ENCODE data around the gene PNP.
A peak's percentile ranks its signal among the peaks of the same experiment; 100 is the strongest.

Gene PNP

GRCh38 chr14:20468764-20469241 is 403 bp upstream of the PNP start:
- Histone ChIP-seq H3K27ac (peak overlapping the region; percentile 86), H3K4me3 (IDR thresholded peaks at IDR 0.05; ENCODE audit: insufficient read depth, low read depth, low read length) (no peak overlapping the region), H4K20me1 (ENCODE audit: insufficient read depth) (no peaks in the 10 kb centered on the region), H3K4me2 (peak overlapping the region; percentile 78; the same call in 1 of the 2 replicates), H3K9ac (peak overlapping the region; percentile 89; the same call in 1 of the 2 replicates), H3K4me1 (ENCODE audit: low read depth, poor library complexity, severe bottlenecking) (peaks cover 23% of the 10 kb centered on the region), H3K79me2 (ENCODE audit: insufficient read depth, low read depth) (peaks cover 37% of the 10 kb centered on the region), H3K36me3 (ENCODE audit: insufficient read depth) (no peaks in the 10 kb centered on the region), H3K27me3 (ENCODE audit: insufficient read depth, low read depth) (no peaks in the 10 kb centered on the region), H2AFZ (ENCODE audit: low read depth) (peak overlapping the region; percentile 66)
- TF ChIP-seq CTCF (conservative IDR thresholded peaks at IDR 0.05; ENCODE audit: low read depth, low read length), result no peak

- H2AFZ ChIP-seq (ENCODE audit: low read depth), result peak overlapping the region; percentile 12; the same call in 1 of the 2 replicates
- no peaks in the 10 kb centered on the region for H3K27me3 ChIP-seq (ENCODE audit: insufficient read depth, low read depth)
- H3K4me3 ChIP-seq (IDR thresholded peaks at IDR 0.05; ENCODE audit: insufficient read depth, low read depth, low read length), result no peak overlapping the region
- H3K36me3 ChIP-seq (ENCODE audit: insufficient read depth), result peaks cover 4% of the 10 kb centered on the region; the same call in 1 of the 2 replicates
- H3K9ac ChIP-seq, result peak overlapping the region; percentile 89
- no peaks in the 10 kb centered on the region for H4K20me1 ChIP-seq (ENCODE audit: insufficient read depth)
- H3K79me2 ChIP-seq (ENCODE audit: insufficient read depth, low read depth), result peaks cover 40% of the 10 kb centered on the region
- H3K27ac ChIP-seq, result peak overlapping the region; percentile 86
- H3K4me2 ChIP-seq, result peak overlapping the region; percentile 90
- TF ChIP-seq CTCF (conservative IDR thresholded peaks at IDR 0.05; ENCODE audit: low read depth, low read length), result no peak
- H3K4me1 ChIP-seq (ENCODE audit: low read depth, poor library complexity, severe bottlenecking), result peaks cover 26% of the 10 kb centered on the region
Measured at GRCh38 chr14:20469890-20470602, 840 bp downstream of the PNP start.

- H3K4me2 ChIP-seq, result peak overlapping the region; percentile 90
- no peak overlapping the region for H2AFZ ChIP-seq (ENCODE audit: low read depth)
- no peak overlapping the region for H3K4me3 ChIP-seq (IDR thresholded peaks at IDR 0.05; ENCODE audit: insufficient read depth, low read depth, low read length)
- H3K9ac ChIP-seq, result peak overlapping the region; percentile 89; the same call in 1 of the 2 replicates
- H3K79me2 ChIP-seq (ENCODE audit: insufficient read depth, low read depth), result peaks cover 40% of the 10 kb centered on the region
- peaks cover 27% of the 10 kb centered on the region for H3K4me1 ChIP-seq (ENCODE audit: low read depth, poor library complexity, severe bottlenecking)
- no peaks in the 10 kb centered on the region for H4K20me1 ChIP-seq (ENCODE audit: insufficient read depth)
- TF ChIP-seq CTCF (conservative IDR thresholded peaks at IDR 0.05; ENCODE audit: low read depth, low read length), result no peak
- peak overlapping the region; percentile 86; the same call in 1 of the 2 replicates for H3K27ac ChIP-seq
- peaks cover 5% of the 10 kb centered on the region; the same call in 1 of the 2 replicates for H3K36me3 ChIP-seq (ENCODE audit: insufficient read depth)
- no peaks in the 10 kb centered on the region for H3K27me3 ChIP-seq (ENCODE audit: insufficient read depth, low read depth)
Measured at GRCh38 chr14:20470603-20470901, 1.3 kb downstream of the PNP start.

GRCh38 chr14:20472536-20473169 is 3.4 kb downstream of the PNP start:
- H3K27me3 ChIP-seq (ENCODE audit: insufficient read depth, low read depth), result no peaks in the 10 kb centered on the region
- no peak overlapping the region for H3K9ac ChIP-seq
- no peak overlapping the region for H3K27ac ChIP-seq
- no peak overlapping the region for H3K4me3 ChIP-seq (IDR thresholded peaks at IDR 0.05; ENCODE audit: insufficient read depth, low read depth, low read length)
- peaks cover 5% of the 10 kb centered on the region; the same call in 1 of the 2 replicates for H3K36me3 ChIP-seq (ENCODE audit: insufficient read depth)
- no peak overlapping the region for H2AFZ ChIP-seq (ENCODE audit: low read depth)
- no peak overlapping the region for H3K4me2 ChIP-seq
- peaks cover 40% of the 10 kb centered on the region for H3K79me2 ChIP-seq (ENCODE audit: insufficient read depth, low read depth)
- no peak for TF ChIP-seq CTCF (conservative IDR thresholded peaks at IDR 0.05; ENCODE audit: low read depth, low read length)
- peaks cover 48% of the 10 kb centered on the region for H3K4me1 ChIP-seq (ENCODE audit: low read depth, poor library complexity, severe bottlenecking)
- no peaks in the 10 kb centered on the region for H4K20me1 ChIP-seq (ENCODE audit: insufficient read depth)

All from KMS-11 (cell line).